ENCODE measurements around the gene TRAFD1.

- TF ChIP-seq PATZ1 (CRISPR knock-in tag; IDR thresholded peaks at IDR 0.05; ENCODE audit: borderline replicate concordance), result no peak
- TF ChIP-seq TSHZ2 (CRISPR knock-in tag; IDR thresholded peaks at IDR 0.05), result no peak
- no peak for TF ChIP-seq ZNF70 (CRISPR knock-in tag; IDR thresholded peaks at IDR 0.05)
- no peak for TF ChIP-seq ARNTL (CRISPR knock-in tag; IDR thresholded peaks at IDR 0.05; ENCODE audit: borderline replicate concordance, low read depth)
Observed at GRCh38 chr12:112165624-112166023, 40.3 kb downstream of the TRAFD1 start.
